Motor neuron (in vitro differentiated cells): ENCODE data around the gene ZP1. TPM values are rescaled to one million over a fixed set of nuclear protein-coding genes. Genes with fewer than 3 reads are reported as not detected.

ENCODE experiments used
- ATAC-seq, 8 experiments: fragments of 200-7000 bp; cut with Tn5 transposase; replicated peaks in 6 of 8; 2 replicates each; pipeline ENCODE4 v1.8.0; 2021; ENCODE audit warnings: mild to moderate bottlenecking in 8 of 8, moderate library complexity in 8 of 8
- H3K27ac ChIP-seq, 2 donors: fragments of 250-450 bp; sonication (Bioruptor Pico); 2 replicates each; pipeline ENCODE4 v1.9.0; 2021; ENCODE audit warnings: antibody characterized with exemption in 2 of 2, mild to moderate bottlenecking in 2 of 2, moderate library complexity in 1 of 2
- H3K4me1 ChIP-seq, 2 donors: fragments of 250-450 bp; sonication (Bioruptor Pico); replicated peaks in 1 of 2; 2 replicates each; pipeline ENCODE4 v1.6.1; 2021; ENCODE audit warnings: antibody characterized with exemption in 2 of 2, mild to moderate bottlenecking in 2 of 2, moderate library complexity in 1 of 2
- H3K4me3 ChIP-seq, 5 donors: fragments of 250-450 bp; sonication (Bioruptor Pico); 2 replicates each; pipeline ENCODE4 v1.9.0; 2021; ENCODE audit warnings: antibody characterized with exemption in 5 of 5, mild to moderate bottlenecking in 5 of 5, moderate library complexity in 4 of 5
- WGBS, 10 experiments: fragments of 450-650 bp; shearing (Covaris generic); methylation state at CpG; one replicate each; pipeline ENCODE4 v1.0.0; 2022; 5-methylcytosine and 5-hydroxymethylcytosine counted together
- in situ Hi-C, 9 experiments: fragments of 400-800 bp; cut with MboI; loops; one replicate each; pipeline ENCODE4 v1.15.0; 2021; ENCODE audit warnings: low sequenced_read_pairs in 9 of 9, low pct_unique_long_range_greater_than_20kb in 2 of 9; ENCODE audit not compliant: unreplicated experiment in 9 of 9
- total RNA-seq, 8 experiments: library from RNA; unstranded; fragments of 300-600 nt; gene quantifications; 2 replicates each; pipeline versions ENCODE4 v1.2.3 to v1.2.4, GENCODE V29; 2022

Gene ZP1
- total RNA-seq, 8 experiments from 2014 or later: 0.56 to 0.95 (median 0.65) TPM; not detected in 4

GRCh38 chr11:60922906-60923305 is 55.6 kb downstream of the ZP1 start:
- in situ Hi-C loops: no loop called here
- Histone ChIP-seq H3K4me1 (peaks cover 13 to 16% of the 10 kb centered on the region in 2 donors), H3K4me3 (no peak overlapping the region), H3K27ac (no peak overlapping the region)
- ATAC-seq: no peak
- 0 to 100% (median 94%) methylated on average over 1 to 3 of the region's 6 CpGs; no CpG with 5 or more reads in 6 of the 10 experiments for WGBS, 10 experiments

- WGBS, 10 experiments: 40 to 100% (median 88%) methylated on average over 1 to 4 of the region's 5 CpGs; no CpG with 5 or more reads in 4 of the 10 experiments
- in situ Hi-C loops: no loop called here
- Histone ChIP-seq H3K4me3 (no peak overlapping the region), H3K4me1 (peaks cover 13 to 16% of the 10 kb centered on the region in 2 donors), H3K27ac (no peak overlapping the region)
- ATAC-seq: no peak
These were observed 56.0 kb downstream of the ZP1 start for GRCh38 chr11:60923326-60923725.

GRCh38 chr11:60923800-60924109 is 56.4 kb downstream of the ZP1 start:
- WGBS, 10 experiments: 20 to 100% methylated on average over 1 of the region's 6 CpGs; no CpG with 5 or more reads in 8 of the 10 experiments
- Histone ChIP-seq H3K4me1 (peaks cover 13 to 16% of the 10 kb centered on the region in 2 donors), H3K27ac (peak overlapping the region in 1 of 2 donors; percentile 15), H3K4me3 (peak overlapping the region; percentile 71 to 92 (median 78))
- in situ Hi-C loops: no loop called here
- ATAC-seq: peak in 4 of 8 experiments; percentile 1 to 12 (median 2)

- 4 to 12% methylated on average over 5 to 7 of the region's 69 CpGs; no CpG with 5 or more reads in 8 of the 10 experiments for WGBS, 10 experiments
- peak within 1 kb of the TSS; percentile 75 to 76 for H3K27ac ChIP-seq
- ATAC-seq: peak; percentile 80 to 95 (median 86)
These were observed 57.0 kb downstream of the ZP1 start, which contains the start of gene TMEM132A for GRCh38 chr11:60924110-60924905. Gene TMEM132A, plus strand, starts transcription at chr11:60924460. Its CDS starts 174 bp downstream, at chr11:60924634.

More at GRCh38 chr11:60924110-60924905, 57.0 kb downstream of the ZP1 start, which contains the start of gene TMEM132A:
- Histone ChIP-seq H3K4me3 (peak within 1 kb of the TSS; percentile 71 to 92 (median 78)), H3K4me1 (peaks cover 13 to 16% of the 10 kb centered on the region in 2 donors)
- in situ Hi-C loops: no loop called here

Other genes starting within 250 kb of the ZP1 start
- gene MS4A8, start 167.9 kb upstream of the ZP1 start, total RNA-seq: 1 to 10 TPM in 1 of 8 experiments, under 1 TPM in 1, not detected in 6; 0.43 to 5.1 TPM
- gene MS4A18, start 142.8 kb upstream of the ZP1 start, total RNA-seq: under 1 TPM in 1 of 8 experiments, not detected in 7; 0.19 TPM
- gene MS4A15, start 110.7 kb upstream of the ZP1 start, total RNA-seq: under 1 TPM in 3 of 8 experiments, not detected in 5; 0.13 to 0.33 (median 0.28) TPM
- gene MS4A10, start 82.2 kb upstream of the ZP1 start, total RNA-seq: under 1 TPM in 4 of 8 experiments, not detected in 4; 0.08 to 0.33 (median 0.10) TPM
- gene CCDC86, start 25.4 kb upstream of the ZP1 start, total RNA-seq: 10 to 100 TPM in 5 of 8 experiments, 1 to 10 TPM in 3; 4.8 to 55.6 (median 15.0) TPM
- gene PTGDR2, start 11.6 kb upstream of the ZP1 start, total RNA-seq: 1 to 10 TPM in 1 of 8 experiments, under 1 TPM in 7; 0.27 to 4.6 (median 0.42) TPM
- gene PRPF19, start 39.0 kb downstream of the ZP1 start, total RNA-seq: 100 to 1,000 TPM in 3 of 8 experiments, 10 to 100 TPM in 5; 58.6 to 136 (median 91.2) TPM
- gene TMEM109, start 46.6 kb downstream of the ZP1 start, total RNA-seq: 10 to 100 TPM in 5 of 8 experiments, 1 to 10 TPM in 3; 5.1 to 72.7 (median 28.6) TPM
- gene TMEM132A, start 56.9 kb downstream of the ZP1 start, total RNA-seq: 100 to 1,000 TPM in 3 of 8 experiments, 10 to 100 TPM in 5; 16.4 to 180 (median 81.4) TPM
- 10 to 100 TPM in 1 of 8 experiments, 1 to 10 TPM in 5, under 1 TPM in 2; 0.73 to 24.5 (median 5.8) TPM for gene SLC15A3, start 84.6 kb downstream of the ZP1 start, total RNA-seq
- 1 to 10 TPM in 3 of 8 experiments, under 1 TPM in 4, not detected in 1; 0.14 to 1.7 (median 0.63) TPM for gene CD6, start 104.1 kb downstream of the ZP1 start, total RNA-seq
- gene CD5, start 234.9 kb downstream of the ZP1 start, total RNA-seq: 1 to 10 TPM in 1 of 8 experiments, under 1 TPM in 6, not detected in 1; 0.05 to 1.1 (median 0.13) TPM